Right atrium auricular region (tissue), 2 donors: ENCODE measurements around the gene SEMA4C. TPM values are rescaled to one million over a fixed set of nuclear protein-coding genes. Genes with fewer than 3 reads are reported as not detected.

ENCODE experiments used
- DNase-seq: peaks from one replicate; pipeline ENCODE4 v3.0.0-alpha.2; 2019; ENCODE audit warnings: low spot score
- H3K27ac ChIP-seq, 2 donors: fragments of 200-600 bp; sonication (generic); 1 replicate in 1 of 2; 2 replicates in 1 of 2; pipeline ENCODE4 v1.5.1; 2016 to 2019
- H3K27me3 ChIP-seq, 2 donors: fragments of 200-600 bp; sonication (generic); one replicate each; pipeline versions ENCODE4 v1.5.1 to v1.6.0; 2017 to 2019
- H3K36me3 ChIP-seq: fragments of 200-600 bp; sonication (generic); one replicate; pipeline ENCODE4 v1.5.1; 2016
- H3K4me1 ChIP-seq, 2 donors: fragments of 200-600 bp; sonication (generic); one replicate each; pipeline versions ENCODE4 v1.5.1 to v1.6.0; 2017 to 2019
- H3K4me3 ChIP-seq, 2 donors: fragments of 200-600 bp; sonication (generic); 1 replicate in 1 of 2; 2 replicates in 1 of 2; pipeline ENCODE4 v1.5.1; 2017 to 2019; ENCODE audit warnings: mild to moderate bottlenecking in 1 of 2, moderate library complexity in 1 of 2
- H3K9me3 ChIP-seq, 2 donors: fragments of 200-600 bp; sonication (generic); one replicate each; pipeline ENCODE4 v1.5.1; 2019
- total RNA-seq, 2 donors: library from RNA; depleted of rRNA; stranded (reverse); fragments of >200 nt; gene quantifications; one replicate each; pipeline ENCODE4 v1.1.0, GENCODE V29; 2016
- TF ChIP-seq, protein P1 (sequence below), 2 donors: fragments of 200-600 bp; sonication (generic); IDR thresholded peaks; one replicate each; pipeline ENCODE4 v1.5.1; 2019; ENCODE audit warnings: antibody characterized with exemption in 2 of 2

SEMA4C gene
- total RNA-seq, 2 donors from 2014 or later = 12.0 to 23.3 TPM

DNA sequence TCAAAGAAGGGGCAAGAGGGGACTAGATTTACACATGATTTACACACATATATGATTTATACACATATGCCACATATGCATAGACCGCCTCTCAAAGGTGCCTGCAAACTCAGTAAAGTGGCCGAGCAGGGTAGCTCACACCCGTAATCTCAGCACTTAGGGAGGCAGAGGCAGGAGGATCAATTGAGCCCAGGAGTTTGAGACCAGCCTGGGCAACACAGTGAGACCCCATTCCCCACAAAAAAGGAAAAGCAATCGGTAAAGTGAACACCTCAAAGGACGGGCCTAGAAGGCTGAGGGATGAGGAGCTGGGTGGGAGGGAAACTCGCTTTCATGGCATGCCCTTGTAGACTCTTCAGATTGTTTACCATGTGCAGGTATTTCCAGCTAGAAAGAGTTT is 17.2 kb downstream of the SEMA4C start:
- no peak for DNase-seq
- H3K4me1 ChIP-seq = peaks cover 0 to 14% of the 10 kb centered on the region in 2 donors
- no peaks in the 10 kb centered on the region for H3K27me3 ChIP-seq
- peaks cover 25% of the 10 kb centered on the region for H3K36me3 ChIP-seq
- no peaks in the 10 kb centered on the region for H3K9me3 ChIP-seq
- H3K4me3 ChIP-seq = no peak overlapping the region
- no peak overlapping the region for H3K27ac ChIP-seq
- TF ChIP-seq, protein P1, sequence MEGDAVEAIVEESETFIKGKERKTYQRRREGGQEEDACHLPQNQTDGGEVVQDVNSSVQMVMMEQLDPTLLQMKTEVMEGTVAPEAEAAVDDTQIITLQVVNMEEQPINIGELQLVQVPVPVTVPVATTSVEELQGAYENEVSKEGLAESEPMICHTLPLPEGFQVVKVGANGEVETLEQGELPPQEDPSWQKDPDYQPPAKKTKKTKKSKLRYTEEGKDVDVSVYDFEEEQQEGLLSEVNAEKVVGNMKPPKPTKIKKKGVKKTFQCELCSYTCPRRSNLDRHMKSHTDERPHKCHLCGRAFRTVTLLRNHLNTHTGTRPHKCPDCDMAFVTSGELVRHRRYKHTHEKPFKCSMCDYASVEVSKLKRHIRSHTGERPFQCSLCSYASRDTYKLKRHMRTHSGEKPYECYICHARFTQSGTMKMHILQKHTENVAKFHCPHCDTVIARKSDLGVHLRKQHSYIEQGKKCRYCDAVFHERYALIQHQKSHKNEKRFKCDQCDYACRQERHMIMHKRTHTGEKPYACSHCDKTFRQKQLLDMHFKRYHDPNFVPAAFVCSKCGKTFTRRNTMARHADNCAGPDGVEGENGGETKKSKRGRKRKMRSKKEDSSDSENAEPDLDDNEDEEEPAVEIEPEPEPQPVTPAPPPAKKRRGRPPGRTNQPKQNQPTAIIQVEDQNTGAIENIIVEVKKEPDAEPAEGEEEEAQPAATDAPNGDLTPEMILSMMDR (IDR thresholded peaks at IDR 0.05) = no peak

DNA sequence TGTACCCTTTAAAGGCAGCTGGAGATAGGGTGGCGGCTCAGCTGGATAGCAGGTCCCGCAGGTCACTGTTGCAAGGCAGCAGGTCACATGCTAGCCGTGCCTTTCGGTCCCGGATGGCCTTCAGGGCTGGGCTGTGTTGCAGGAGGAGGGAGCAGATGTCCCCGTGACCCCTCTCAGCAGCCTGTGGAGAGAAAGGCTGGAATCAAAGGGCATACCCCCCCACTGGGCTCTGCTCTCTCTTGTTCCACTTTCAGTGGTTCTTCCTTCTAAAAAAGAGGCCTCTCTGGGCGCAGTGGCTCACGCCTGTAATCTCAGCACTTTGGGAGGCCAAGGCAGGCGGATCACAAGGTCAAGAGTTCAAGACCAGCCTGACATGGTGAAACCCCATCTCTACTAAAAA is 21.6 kb downstream of the SEMA4C start:
- no peaks in the 10 kb centered on the region for H3K27me3 ChIP-seq
- peaks cover 30% of the 10 kb centered on the region for H3K36me3 ChIP-seq
- TF ChIP-seq, protein P1 (IDR thresholded peaks at IDR 0.05) = no peak
- H3K4me1 ChIP-seq = peaks cover 0 to 16% of the 10 kb centered on the region in 2 donors
- DNase-seq = no peak
- H3K9me3 ChIP-seq = no peaks in the 10 kb centered on the region
- H3K27ac ChIP-seq = no peak overlapping the region
- no peak overlapping the region for H3K4me3 ChIP-seq

DNA sequence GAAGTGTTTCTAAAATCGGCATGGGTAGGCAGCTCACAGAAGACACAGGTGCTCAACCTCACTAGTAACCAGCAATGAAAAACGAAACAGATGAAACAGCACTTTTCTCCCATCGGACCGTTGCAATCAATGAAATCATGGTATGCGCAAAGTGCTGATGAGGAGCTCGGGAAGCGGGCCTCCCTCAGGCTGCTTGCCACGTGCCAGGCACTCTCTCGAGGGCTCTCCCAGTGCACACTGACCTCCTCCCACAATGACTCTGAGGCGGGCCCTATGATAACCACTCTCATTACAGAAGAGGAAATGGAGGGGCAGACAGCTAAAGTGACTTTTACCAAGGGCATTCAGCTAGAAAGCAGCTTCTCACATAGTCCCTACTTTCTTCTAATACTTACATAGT is 22.3 kb downstream of the SEMA4C start:
- TF ChIP-seq, protein P1 (IDR thresholded peaks at IDR 0.05) = no peak
- Histone ChIP-seq H3K36me3 (peaks cover 23% of the 10 kb centered on the region), H3K27ac (no peak overlapping the region), H3K27me3 (no peaks in the 10 kb centered on the region), H3K4me3 (no peak overlapping the region), H3K9me3 (no peaks in the 10 kb centered on the region), H3K4me1 (peaks cover 0 to 22% of the 10 kb centered on the region in 2 donors)
- DNase-seq = no peak

DNA sequence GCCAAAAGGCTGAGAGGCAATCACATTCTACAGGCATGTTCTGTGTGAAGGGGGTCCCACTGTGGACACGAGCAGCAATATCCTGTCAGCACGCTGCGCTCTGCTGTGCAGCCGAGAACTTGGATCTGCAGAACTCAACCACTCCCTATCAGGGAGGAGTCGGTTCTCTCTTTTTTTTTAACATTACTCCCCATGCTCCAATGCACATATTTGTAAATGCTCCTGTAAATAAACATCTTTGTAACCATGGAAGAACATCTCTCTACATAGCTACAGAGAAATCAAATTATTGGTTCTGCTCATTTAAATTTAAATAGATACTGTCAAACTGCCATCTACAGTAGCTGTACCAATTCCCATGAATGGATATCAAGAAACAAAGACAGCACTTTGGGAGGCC is 23.1 kb downstream of the SEMA4C start:
- Histone ChIP-seq H3K9me3 (no peaks in the 10 kb centered on the region), H3K27ac (no peak overlapping the region), H3K4me1 (peaks cover 0 to 28% of the 10 kb centered on the region in 2 donors), H3K4me3 (no peak overlapping the region), H3K36me3 (peaks cover 21% of the 10 kb centered on the region), H3K27me3 (no peaks in the 10 kb centered on the region)
- DNase-seq = no peak
- TF ChIP-seq, protein P1 (IDR thresholded peaks at IDR 0.05) = no peak

DNA sequence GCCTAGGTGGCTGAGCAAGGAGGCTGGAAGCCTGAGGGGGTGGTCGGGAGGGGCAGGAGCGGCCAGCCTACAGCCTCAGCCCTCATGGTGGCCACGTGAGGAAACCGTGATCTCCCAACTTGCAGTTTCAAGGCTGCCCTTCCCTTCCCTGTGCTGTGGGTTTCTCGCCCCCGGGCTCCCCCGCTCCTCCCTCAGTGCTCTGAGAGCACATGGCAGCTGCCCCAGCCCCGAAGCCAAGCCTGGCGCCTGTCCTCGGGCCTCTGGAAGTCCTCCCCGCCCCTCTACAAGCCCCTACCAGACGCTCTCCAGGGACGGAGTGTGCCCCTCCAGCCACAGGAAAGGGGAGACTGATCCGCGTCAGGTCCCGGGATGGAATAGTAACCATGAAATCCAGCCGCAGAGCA is 25.5 kb downstream of the SEMA4C start:
- DNase-seq = no peak
- Histone ChIP-seq H3K27me3 (no peaks in the 10 kb centered on the region), H3K4me3 (no peak overlapping the region), H3K9me3 (no peaks in the 10 kb centered on the region), H3K27ac (peak overlapping the region; percentile 85 to 92), H3K4me1 (peaks cover 0 to 39% of the 10 kb centered on the region in 2 donors), H3K36me3 (peaks cover 18% of the 10 kb centered on the region)
- TF ChIP-seq, protein P1 (IDR thresholded peaks at IDR 0.05) = no peak

DNA sequence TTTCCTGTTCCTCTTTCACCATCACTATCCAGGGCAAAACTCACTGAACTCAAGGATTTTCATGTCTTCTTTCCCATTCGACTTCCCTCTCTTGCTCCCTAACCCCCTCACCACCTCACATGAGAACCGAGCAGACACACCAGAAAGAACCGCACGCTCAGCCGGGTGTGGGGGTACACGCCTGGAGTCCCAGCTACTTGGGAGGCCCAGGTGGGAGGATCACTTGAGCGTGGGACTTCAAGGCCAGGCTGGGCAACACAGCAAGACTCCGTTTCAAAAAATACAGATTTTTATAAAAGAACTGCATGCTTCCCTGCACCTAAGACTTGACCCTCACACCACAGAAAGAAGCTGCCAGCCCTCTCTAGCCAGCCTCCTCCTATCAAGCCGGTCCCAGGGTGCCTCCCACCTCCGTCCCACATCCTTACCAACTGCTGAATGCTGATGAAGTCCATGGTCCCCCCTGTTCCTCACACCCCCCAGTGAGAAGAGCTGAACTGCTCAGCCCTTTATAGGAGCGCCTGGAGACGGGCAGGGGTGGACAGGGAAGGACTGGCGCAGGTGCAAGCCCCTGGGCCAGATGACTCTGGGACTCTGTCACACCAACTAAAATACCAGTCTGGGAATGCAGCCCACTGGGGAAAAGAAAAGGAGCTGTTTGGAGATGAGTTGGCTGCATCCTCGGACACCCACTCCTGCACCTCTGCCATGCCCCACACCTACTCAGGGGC is 26.2 kb downstream of the SEMA4C start, which contains the start of gene ANKRD23:
TSS of gene ANKRD23 (minus strand) at position 484 of the 731 bp plus-strand sequence. CDS start at position 455, 29 bp downstream.
- TF ChIP-seq, protein P1 (IDR thresholded peaks at IDR 0.05) = no peak
- peak within 1 kb of the TSS; percentile 85 to 92 for H3K27ac ChIP-seq
- H3K36me3 ChIP-seq = peaks cover 24% of the 10 kb centered on the region
- H3K9me3 ChIP-seq = no peaks in the 10 kb centered on the region
- peaks cover 0 to 45% of the 10 kb centered on the region in 2 donors for H3K4me1 ChIP-seq
- DNase-seq = no peak
- no peaks in the 10 kb centered on the region for H3K27me3 ChIP-seq
- peak within 1 kb of the TSS in 1 of 2 donors; percentile 7 for H3K4me3 ChIP-seq
